ENCODE measurements around the gene RNLS. TPM values are rescaled to one million over a fixed set of nuclear protein-coding genes. Genes with fewer than 3 reads are reported as not detected.

The RNLS gene
- total and polyA plus RNA-seq, 7 donors: 3.9 to 19.2 (median 8.8) TPM

DNA sequence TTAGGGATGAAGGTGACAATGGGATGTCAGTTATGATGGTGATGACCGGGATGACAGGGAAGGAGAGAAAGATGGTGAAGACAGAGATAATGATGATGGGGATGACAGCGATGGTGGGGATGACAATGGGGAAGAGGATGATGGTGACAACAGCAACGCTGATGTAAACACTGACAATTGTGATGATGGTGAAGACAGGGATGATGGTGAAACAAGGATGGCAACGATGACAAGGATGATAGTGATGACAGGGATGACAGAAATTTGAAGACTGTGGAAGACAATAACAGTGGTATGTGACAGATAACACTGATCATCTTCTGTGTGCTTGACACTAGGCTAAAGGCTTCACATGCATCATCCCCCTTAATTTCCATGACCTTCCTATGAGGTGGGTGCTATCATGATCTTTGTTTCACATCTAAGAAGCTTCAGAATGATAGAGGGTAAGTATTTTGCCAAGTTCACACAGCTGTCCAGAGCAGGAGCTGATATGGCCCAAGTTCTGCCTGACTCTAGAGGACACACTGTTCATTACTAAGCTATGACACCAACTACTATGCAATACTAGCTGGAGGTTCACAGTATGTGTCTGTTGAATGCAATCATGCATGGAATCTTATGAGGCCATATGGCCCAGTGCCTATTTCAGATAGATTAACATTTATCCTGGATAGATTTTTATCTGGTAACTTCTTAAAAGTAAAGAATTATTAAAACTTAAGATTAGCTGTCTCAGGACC is 105.6 kb downstream of the RNLS start:
- TF ChIP-seq POLR2AphosphoS5 (IDR thresholded peaks at IDR 0.05) (no peak), POLR2A (IDR thresholded peaks at IDR 0.05) (no peak), EP300 (IDR thresholded peaks at IDR 0.05) (no peak)
- TF ChIP-seq, protein P1, sequence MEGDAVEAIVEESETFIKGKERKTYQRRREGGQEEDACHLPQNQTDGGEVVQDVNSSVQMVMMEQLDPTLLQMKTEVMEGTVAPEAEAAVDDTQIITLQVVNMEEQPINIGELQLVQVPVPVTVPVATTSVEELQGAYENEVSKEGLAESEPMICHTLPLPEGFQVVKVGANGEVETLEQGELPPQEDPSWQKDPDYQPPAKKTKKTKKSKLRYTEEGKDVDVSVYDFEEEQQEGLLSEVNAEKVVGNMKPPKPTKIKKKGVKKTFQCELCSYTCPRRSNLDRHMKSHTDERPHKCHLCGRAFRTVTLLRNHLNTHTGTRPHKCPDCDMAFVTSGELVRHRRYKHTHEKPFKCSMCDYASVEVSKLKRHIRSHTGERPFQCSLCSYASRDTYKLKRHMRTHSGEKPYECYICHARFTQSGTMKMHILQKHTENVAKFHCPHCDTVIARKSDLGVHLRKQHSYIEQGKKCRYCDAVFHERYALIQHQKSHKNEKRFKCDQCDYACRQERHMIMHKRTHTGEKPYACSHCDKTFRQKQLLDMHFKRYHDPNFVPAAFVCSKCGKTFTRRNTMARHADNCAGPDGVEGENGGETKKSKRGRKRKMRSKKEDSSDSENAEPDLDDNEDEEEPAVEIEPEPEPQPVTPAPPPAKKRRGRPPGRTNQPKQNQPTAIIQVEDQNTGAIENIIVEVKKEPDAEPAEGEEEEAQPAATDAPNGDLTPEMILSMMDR (IDR thresholded peaks at IDR 0.05): no peak
- WGBS, 2 donors: 94 to 96% methylated on average over 4 of the region's 4 CpGs
- Histone ChIP-seq H3K27me3 (no peaks in the 10 kb centered on the region), H3K36me3 (no peaks in the 10 kb centered on the region), H3K4me3 (no peak overlapping the region), H3K27ac (no peak overlapping the region), H3K4me1 (peaks cover 0 to 14% (median 6%) of the 10 kb centered on the region in 4 donors), H3K9me3 (no peaks in the 10 kb centered on the region)
- intact Hi-C loops (cut with DNase I): no loop called here
- DNase-seq: no peak

- TF ChIP-seq, protein P1 (IDR thresholded peaks at IDR 0.05): no peak
- no peak for TF ChIP-seq POLR2AphosphoS5 (IDR thresholded peaks at IDR 0.05)
- TF ChIP-seq POLR2A (IDR thresholded peaks at IDR 0.05): no peak
- no peak for TF ChIP-seq EP300 (IDR thresholded peaks at IDR 0.05)
- Histone ChIP-seq H3K4me3 (no peak overlapping the region), H3K9me3 (no peaks in the 10 kb centered on the region), H3K36me3 (no peaks in the 10 kb centered on the region), H3K4me1 (peaks cover 0 to 14% (median 6%) of the 10 kb centered on the region in 4 donors), H3K27ac (peak overlapping the region in 2 of 4 donors; percentile 29 to 43), H3K27me3 (no peaks in the 10 kb centered on the region)
- DNase-seq: peak; percentile 57
- WGBS, 2 donors: 61 to 81% methylated on average over 7 of the region's 7 CpGs
- intact Hi-C loops (cut with DNase I): no loop called here
Measured at GRCh38 chr10:88474884-88475844, 108.0 kb downstream of the RNLS start.

- intact Hi-C loops (cut with DNase I): no loop called here
- DNase-seq: no peak
- Histone ChIP-seq H3K27ac (peak overlapping the region in 1 of 4 donors; percentile 43), H3K4me3 (no peak overlapping the region), H3K4me1 (peaks cover 0 to 14% (median 6%) of the 10 kb centered on the region in 4 donors), H3K36me3 (no peaks in the 10 kb centered on the region), H3K9me3 (no peaks in the 10 kb centered on the region), H3K27me3 (no peaks in the 10 kb centered on the region)
- TF ChIP-seq EP300 (IDR thresholded peaks at IDR 0.05): no peak
- no peak for TF ChIP-seq POLR2AphosphoS5 (IDR thresholded peaks at IDR 0.05)
- TF ChIP-seq, protein P1 (IDR thresholded peaks at IDR 0.05): no peak
- TF ChIP-seq POLR2A (IDR thresholded peaks at IDR 0.05): no peak
- 29 to 76% methylated on average over 2 of the region's 2 CpGs for WGBS, 2 donors
Measured at GRCh38 chr10:88473989-88474883, 108.9 kb downstream of the RNLS start.

DNA sequence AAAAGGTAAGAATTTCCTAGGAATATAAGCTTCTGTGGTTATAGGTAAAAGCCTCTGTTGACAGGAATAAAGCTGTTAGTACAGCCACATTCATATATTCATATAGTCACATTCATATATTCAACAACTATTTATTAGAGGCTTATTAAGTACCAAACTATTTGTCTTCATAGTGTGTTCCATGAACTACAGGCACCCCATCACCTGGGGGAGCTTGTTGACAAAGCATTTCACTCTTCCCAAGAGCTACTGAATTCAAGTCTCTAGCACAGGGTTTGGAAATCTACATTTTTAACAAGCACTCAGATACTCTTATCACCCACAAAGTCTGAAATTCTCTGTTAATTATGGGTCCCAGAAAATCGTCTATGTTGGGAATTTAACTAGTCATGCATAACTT is 110.6 kb downstream of the RNLS start:
- no peak for DNase-seq
- Histone ChIP-seq H3K27me3 (no peaks in the 10 kb centered on the region), H3K27ac (no peak overlapping the region), H3K4me1 (peaks cover 0 to 19% (median 10%) of the 10 kb centered on the region in 4 donors), H3K9me3 (no peaks in the 10 kb centered on the region), H3K4me3 (no peak overlapping the region), H3K36me3 (no peaks in the 10 kb centered on the region)
- 83 to 95% methylated on average over 1 of the region's 1 CpG for WGBS, 2 donors
- intact Hi-C loops (cut with DNase I): no loop called here
- TF ChIP-seq EP300 (IDR thresholded peaks at IDR 0.05) (no peak), POLR2AphosphoS5 (IDR thresholded peaks at IDR 0.05) (no peak), POLR2A (IDR thresholded peaks at IDR 0.05) (no peak)
- TF ChIP-seq, protein P1 (IDR thresholded peaks at IDR 0.05): no peak

All from sigmoid colon (tissue), 7 donors.